K562 (cell line): ENCODE measurements around the gene ITGBL1. TPM values are rescaled to one million over a fixed set of nuclear protein-coding genes. Genes with fewer than 3 reads are reported as not detected.

Source experiments
- ATAC-seq: fragments of 200-7000 bp; cut with Tn5 transposase; 3 replicates; pipeline ENCODE4 v1.9.1; 2020; ENCODE audit warnings: moderate library complexity
- BruUV-seq: library from RNA; stranded (reverse); fragments of 400-500 nt; replicated peaks from 2 replicates; lab custom pipeline; 2021; lab: Mats Ljungman, UMichigan
- CTCF ChIA-PET: fragments of 300-600 bp; formaldehyde crosslinking; extraction: SDS; loops from one replicate; lab custom pipeline; 2021; ENCODE audit warnings: low intra/inter-chr PET ratio; lab: Yijun Ruan, JAX
- POLR2A ChIA-PET: fragments of 300-600, 350-650 bp; sonication (Branson Sonifier 250); formaldehyde crosslinking; extraction: SDS; loops from one replicate; lab custom pipeline; 2021; ENCODE audit warnings: antibody characterized with exemption, inconsistent platforms; lab: Yijun Ruan, JAX
- DNase-seq, 4 experiments: peaks; one replicate each; pipeline versions ENCODE4 v3.0.0 to v3.0.0-alpha.2; 2011 to 2018; ENCODE audit warnings: low spot score in 3 of 4, mixed read lengths in 3 of 4; ENCODE audit errors: extremely low read depth in 1 of 4
- FAIRE-seq: peaks from 2 replicates; lab custom pipeline; 2011; peaks lifted over from hg19 to GRCh38; lab: Jason Lieb, UNC
- H2AFZ ChIP-seq: 2 replicates; pipeline ENCODE4 v1.6.0; 2011; ENCODE audit warnings: low read depth, low read length, control low read depth, inconsistent platforms
- H3K27ac ChIP-seq: fragments of 200-600 bp; 3 replicates; pipeline ENCODE4 v1.8.0; 2011; ENCODE audit warnings: low read depth, mild to moderate bottlenecking, control low read depth, inconsistent platforms, low read length, moderate library complexity, mixed read lengths; ENCODE audit errors: extremely low read depth
- H3K27me3 ChIP-seq, 2 experiments: fragments of 300-600 bp in 1 of 2; 2 replicates in 1 of 2; 3 replicates in 1 of 2; pipeline versions ENCODE4 v1.6.0 to v1.8.0; 2011; ENCODE audit warnings: inconsistent platforms in 2 of 2, low read length in 2 of 2, mild to moderate bottlenecking in 1 of 2, mixed read lengths in 1 of 2, moderate library complexity in 1 of 2; ENCODE audit not compliant: control insufficient read depth in 2 of 2, insufficient read depth in 2 of 2
- H3K36me3 ChIP-seq: fragments of 300-600 bp; 3 replicates; pipeline ENCODE4 v1.8.0; 2011; ENCODE audit warnings: mild to moderate bottlenecking, low read length, inconsistent platforms; ENCODE audit not compliant: control insufficient read depth, insufficient read depth
- H3K4me1 ChIP-seq, 2 experiments: fragments of 200-600 bp in 1 of 2; replicated peaks in 1 of 2; 2 replicates in 1 of 2; 3 replicates in 1 of 2; pipeline versions ENCODE4 v1.5.1 to v1.8.0; 2011; ENCODE audit warnings: inconsistent platforms in 2 of 2, low read length in 2 of 2, mild to moderate bottlenecking in 1 of 2, mixed read lengths in 1 of 2, moderate library complexity in 1 of 2; ENCODE audit not compliant: control insufficient read depth in 2 of 2, insufficient read depth in 2 of 2
- H3K4me2 ChIP-seq: 2 replicates; pipeline ENCODE4 v1.6.1; 2011; ENCODE audit warnings: low read length, control low read depth, inconsistent platforms, mixed read lengths; ENCODE audit not compliant: insufficient read depth
- H3K4me3 ChIP-seq: fragments of 200-600 bp; sonication (generic), shearing (Covaris generic); 2 replicates; pipeline ENCODE4 v1.5.1; 2016; ENCODE audit warnings: control low read depth, inconsistent platforms
- H3K79me2 ChIP-seq: fragments of 200-600 bp; 3 replicates; pipeline ENCODE4 v1.8.0; 2011; ENCODE audit warnings: low read length, inconsistent platforms; ENCODE audit not compliant: control insufficient read depth, insufficient read depth
- H3K9ac ChIP-seq, 2 experiments: 2 replicates each; pipeline versions ENCODE4 v1.6.0 to v1.6.1; 2011; ENCODE audit warnings: low read depth in 2 of 2, low read length in 2 of 2, control low read depth in 1 of 2, inconsistent platforms in 1 of 2, mild to moderate bottlenecking in 1 of 2, mixed read lengths in 1 of 2; ENCODE audit not compliant: insufficient read depth in 1 of 2
- H3K9me1 ChIP-seq: one replicate; pipeline ENCODE4 v1.6.0; 2011; ENCODE audit warnings: inconsistent platforms, mild to moderate bottlenecking, low read length, moderate library complexity; ENCODE audit not compliant: control insufficient read depth, insufficient read depth
- H3K9me3 ChIP-seq: replicated peaks from 2 replicates; pipeline ENCODE4 v1.5.1; 2011; ENCODE audit warnings: low read depth, low read length, inconsistent platforms; ENCODE audit not compliant: control insufficient read depth, insufficient read depth
- H4K20me1 ChIP-seq: replicated peaks from 2 replicates; pipeline ENCODE4 v1.6.1; 2011; ENCODE audit warnings: low read length, inconsistent platforms, mixed read lengths; ENCODE audit not compliant: control insufficient read depth, insufficient read depth
- CBX2 ChIP-seq: fragments of 200-600 bp; sonication (generic); IDR thresholded peaks from one replicate; pipeline ENCODE4 v1.6.1; 2012; ENCODE audit warnings: mild to moderate bottlenecking, low read length, inconsistent platforms; ENCODE audit not compliant: insufficient read depth, poor library complexity, severe bottlenecking
- CHAMP1 ChIP-seq: fragments of 450-650 bp; IDR thresholded peaks from 2 replicates; pipeline ENCODE4 v1.6.1; 2016; ENCODE audit warnings: mild to moderate bottlenecking
- CREM ChIP-seq: IDR thresholded peaks from 2 replicates; pipeline ENCODE4 v1.6.1; 2014; ENCODE audit warnings: antibody characterized with exemption, low read depth
- ETV1 ChIP-seq: fragments of 450-650 bp; conservative IDR thresholded peaks from 2 replicates; pipeline ENCODE4 v1.6.1; 2016; ENCODE audit warnings: missing genetic modification characterization, control low read depth, low read depth, missing compliant biosample characterization
- HDAC6 ChIP-seq: IDR thresholded peaks from 2 replicates; pipeline ENCODE4 v1.6.1; 2012; ENCODE audit warnings: low read depth, mild to moderate bottlenecking, control low read depth, inconsistent platforms, low read length, moderate library complexity
- PURB ChIP-seq: sonication (generic); formaldehyde crosslinking; IDR thresholded peaks from 2 replicates; pipeline ENCODE4 v1.9.0; 2021; ENCODE audit warnings: low read depth, mild to moderate bottlenecking, missing genetic modification reagents
- RUNX1 ChIP-seq: sonication (generic); IDR thresholded peaks from 2 replicates; pipeline ENCODE4 v1.6.1; 2016; ENCODE audit warnings: antibody characterized with exemption, low read depth
- SIN3A ChIP-seq, 2 experiments: fragments of 150-350 bp in 1 of 2; IDR thresholded peaks; 2 replicates each; pipeline ENCODE4 v1.6.1; 2011 to 2016; ENCODE audit warnings: borderline replicate concordance in 2 of 2, low read depth in 2 of 2, low read length in 2 of 2, mild to moderate bottlenecking in 2 of 2, moderate library complexity in 2 of 2; ENCODE audit not compliant: control insufficient read depth in 1 of 2
- ZMIZ1 ChIP-seq, 2 experiments: fragments of 150-350 bp in 1 of 2; IDR thresholded peaks; 2 replicates each; pipeline ENCODE4 v1.6.1; 2012 to 2016; ENCODE audit warnings: low read depth in 2 of 2, low read length in 2 of 2, mild to moderate bottlenecking in 1 of 2, moderate library complexity in 1 of 2
- ZNF395 ChIP-seq: fragments of 200-800 bp; sonication (Bioruptor generic); IDR thresholded peaks from 2 replicates; pipeline ENCODE4 v1.6.1; 2017; ENCODE audit warnings: missing genetic modification characterization, missing compliant biosample characterization
- ZNF436 ChIP-seq: fragments of 250-450, 450-650 bp; sonication (Bioruptor Pico); formaldehyde crosslinking; IDR thresholded peaks from 2 replicates; pipeline ENCODE4 v1.7.0; 2020; ENCODE audit warnings: mild to moderate bottlenecking
- ZNF583 ChIP-seq: fragments of 250-450 bp; sonication (Bioruptor Pico); IDR thresholded peaks from 2 replicates; pipeline ENCODE4 v1.4.0; 2020
- WGBS: fragments of 100-300 bp; shearing (Covaris generic); methylation state at CpG from one replicate; pipeline ENCODE4 v1.1.6; 2016; ENCODE audit warnings: low coverage, mixed read lengths; ENCODE audit not compliant: insufficient coverage; ENCODE audit errors: missing lambda C conversion rate; 5-methylcytosine and 5-hydroxymethylcytosine counted together
- in situ Hi-C: fragments of 300-500 bp; cut with MboI; formaldehyde crosslinking; loops from 4 replicates; pipeline ENCODE4 v1.15.0; 2018; ENCODE audit warnings: inconsistent platforms, mixed read lengths
- intact Hi-C: fragments of 100-400 bp; cut with micrococcal nuclease; formaldehyde crosslinking; loops from 2 replicates; pipeline ENCODE4 v1.14.2; 2022
- polyA plus RNA-seq, 8 experiments: library from polyadenylated mRNA; depleted of rRNA in 4 of 8; stranded (reverse) in 5 of 8; unstranded in 3 of 8; fragments of >200 nt; fragmentation: Nextera tagmentation in 2 of 8; fragmentation: Illumina TruSeq in 1 of 8; extraction: Ambion mirVana in 2 of 8; extraction: Trizol in 1 of 8; gene quantifications; 2 replicates each; pipeline versions ENCODE4 v1.2.1 to v1.2.3, GENCODE V29; 2011 to 2014; ENCODE audit warnings: inconsistent platforms in 1 of 8, missing spikeins in 1 of 8
- total RNA-seq, 7 experiments: library from RNA; depleted of rRNA in 6 of 7; stranded (reverse); fragments of >200 nt in 6 of 7; fragmentation: Illumina TruSeq in 2 of 7; extraction: Trizol in 2 of 7; gene quantifications; 2 replicates each; pipeline versions ENCODE4 v1.2.1 to v1.2.3, GENCODE V29; 2011 to 2021; ENCODE audit warnings: low replicate concordance in 1 of 7

Gene ITGBL1
- total and polyA plus RNA-seq, 9 of the 15 experiments (the other 6 are each of a cell fraction or from before 2014, with no cell fraction given): 0.04 to 0.73 (median 0.32) TPM; not detected in 1

- no peak for ATAC-seq
- Histone ChIP-seq H4K20me1 (no peaks in the 10 kb centered on the region), H3K27ac (no peak overlapping the region), H3K4me2 (no peak overlapping the region), H3K9ac (no peak overlapping the region), H3K9me1 (no peaks in the 10 kb centered on the region), H3K4me3 (no peak overlapping the region), H3K9me3 (no peaks in the 10 kb centered on the region), H3K36me3 (no peaks in the 10 kb centered on the region), H2AFZ (no peak overlapping the region), H3K79me2 (no peaks in the 10 kb centered on the region), H3K27me3 (no peaks in the 10 kb centered on the region), H3K4me1 (no peaks in the 10 kb centered on the region)
- DNase-seq: no peak
- BruUV-seq: no TSS peak
- POLR2A ChIA-PET: no interaction called here
- no peak for FAIRE-seq
- 2% methylated on average over 4 of the region's 4 CpGs for WGBS
- TF ChIP-seq ZMIZ1 (IDR thresholded peaks at IDR 0.05; ENCODE audit: low read depth in 2 of 2, low read length in 2 of 2) (no peak), ZNF436 (CRISPR knock-in tag) (no peak), HDAC6 (no peak), ETV1 (tag) (no peak), ZNF583 (no peak), PURB (no peak), ZNF395 (no peak), SIN3A (IDR thresholded peaks at IDR 0.05; ENCODE audit: borderline replicate concordance in 2 of 2, control insufficient read depth in 1 of 2, low read depth in 2 of 2, low read length in 2 of 2) (no peak), CBX2 (no peak), CREM (no peak), RUNX1 (no peak), CHAMP1 (no peak)
- in situ Hi-C loops (no loop called here), intact Hi-C loops (no loop called here)
- CTCF ChIA-PET: no interaction called here
Observed at GRCh38 chr13:101487438-101487830, 35.0 kb downstream of the ITGBL1 start.
